HG03108 (cell line): Measurements from ENCODE around the gene DAGLA.
"Not testable (repeated sequence)": the region's sequence is repeated elsewhere in the genome, so short reads cannot be mapped to it uniquely, and the experiment has no call there.

Experiments used
- ATAC-seq: cut with Tn5 transposase; IDR thresholded peaks from one replicate; pipeline ENCODE4 v1.9.1; 2021; ENCODE audit warnings: moderate library complexity; ENCODE audit not compliant: unreplicated experiment

Gene DAGLA

GRCh38 chr11:61679893-61680621, at the start of gene DAGLA:
DAGLA (plus strand) TSS chr11:61680391; CDS start chr11:61720156, 39,765 bp downstream.
- no peak for ATAC-seq

- no peak for ATAC-seq
Observed at GRCh38 chr11:61632096-61632495, 48.1 kb upstream of the DAGLA start.

GRCh38 chr11:61635304-61635703, 44.9 kb upstream of the DAGLA start:
- ATAC-seq, result no peak

GRCh38 chr11:61635787-61636186, 44.4 kb upstream of the DAGLA start:
- ATAC-seq, result no peak

GRCh38 chr11:61636676-61637075, 43.5 kb upstream of the DAGLA start:
- ATAC-seq, result no peak

- ATAC-seq, result no peak
Observed at GRCh38 chr11:61637277-61637676, 42.9 kb upstream of the DAGLA start.

- no peak for ATAC-seq
Observed at GRCh38 chr11:61639816-61640443, 40.3 kb upstream of the DAGLA start.

GRCh38 chr11:61642162-61642561, 38.0 kb upstream of the DAGLA start:
- no peak for ATAC-seq

- ATAC-seq, result no peak
Observed at GRCh38 chr11:61645179-61645868, 34.9 kb upstream of the DAGLA start.

GRCh38 chr11:61647529-61647928, 32.7 kb upstream of the DAGLA start:
- ATAC-seq, result no peak

- no peak for ATAC-seq
Observed at GRCh38 chr11:61650781-61651571, 29.2 kb upstream of the DAGLA start.

GRCh38 chr11:61652135-61652534, 28.1 kb upstream of the DAGLA start:
- ATAC-seq, result no peak

GRCh38 chr11:61654397-61654829, 25.8 kb upstream of the DAGLA start:
- no peak for ATAC-seq

- not testable (repeated sequence) for ATAC-seq
Observed at GRCh38 chr11:61655266-61656159, 24.7 kb upstream of the DAGLA start.

GRCh38 chr11:61656347-61657077, 23.7 kb upstream of the DAGLA start:
- ATAC-seq, result no peak

- no peak for ATAC-seq
Observed at GRCh38 chr11:61657566-61658290, 22.5 kb upstream of the DAGLA start.

GRCh38 chr11:61659413-61660196, 20.6 kb upstream of the DAGLA start:
- no peak for ATAC-seq

- not testable (repeated sequence) for ATAC-seq
Observed at GRCh38 chr11:61660997-61661396, 19.2 kb upstream of the DAGLA start.
